IMR-90 (cell line): ENCODE data around the gene PCDH12.

Experiments
- MAZ ChIP-seq: IDR thresholded peaks from 2 replicates; pipeline ENCODE4 v1.6.1; 2012; ENCODE audit warnings: low read depth, mild to moderate bottlenecking, low read length, improper control_type of control experiment, moderate library complexity, borderline replicate concordance
- MXI1 ChIP-seq: IDR thresholded peaks from 2 replicates; pipeline ENCODE4 v1.6.1; 2012; ENCODE audit warnings: low read depth, mild to moderate bottlenecking, low read length, moderate library complexity, borderline replicate concordance
- NFE2L2 ChIP-seq: fragments of 150-350 bp; IDR thresholded peaks from 2 replicates; pipeline ENCODE4 v1.6.1; 2016; ENCODE audit warnings: low read depth, mild to moderate bottlenecking, low read length
- POLR2A ChIP-seq: IDR thresholded peaks from 2 replicates; pipeline ENCODE4 v1.6.1; 2012; ENCODE audit warnings: mild to moderate bottlenecking, low read depth, low read length
- RFX5 ChIP-seq: IDR thresholded peaks from 2 replicates; pipeline ENCODE4 v1.8.0; 2012; ENCODE audit warnings: low read depth, mild to moderate bottlenecking, low read length, moderate library complexity
- SMC3 ChIP-seq: fragments of 150-350 bp; IDR thresholded peaks from 2 replicates; pipeline ENCODE4 v1.6.1; 2016; ENCODE audit warnings: low read depth, mild to moderate bottlenecking, antibody characterized with exemption, low read length, moderate library complexity
- TF ChIP-seq, protein P1 (sequence below): fragments of 150-350 bp; IDR thresholded peaks from 2 replicates; pipeline ENCODE4 v1.6.1; 2016; ENCODE audit warnings: low read depth, mild to moderate bottlenecking, low read length, moderate library complexity, borderline replicate concordance
- TF ChIP-seq, protein P2 (sequence below): conservative IDR thresholded peaks from 2 replicates; pipeline ENCODE4 v1.5.1; 2012; ENCODE audit warnings: mild to moderate bottlenecking, low read depth, low read length, improper control_type of control experiment

DNA sequence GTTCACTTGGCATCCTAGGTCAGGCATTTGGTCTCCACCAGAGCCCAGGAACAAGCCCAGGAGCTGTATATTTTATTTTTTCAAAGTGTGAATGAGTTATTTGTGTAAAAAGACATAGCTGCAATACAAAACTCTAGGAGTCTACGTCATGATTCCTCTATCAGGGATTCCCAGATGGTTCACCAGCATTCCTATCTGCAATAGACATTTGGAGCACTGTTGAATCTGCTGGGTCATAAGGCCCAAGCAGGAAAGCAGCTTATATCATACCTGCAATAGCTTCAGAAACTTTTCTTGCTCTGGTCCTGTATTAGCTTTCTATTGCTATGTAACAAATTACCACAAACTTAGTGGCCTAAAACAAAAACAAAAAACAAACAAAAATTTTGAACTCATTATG lies 51.0 kb downstream of the PCDH12 start:
- TF ChIP-seq, protein P1, sequence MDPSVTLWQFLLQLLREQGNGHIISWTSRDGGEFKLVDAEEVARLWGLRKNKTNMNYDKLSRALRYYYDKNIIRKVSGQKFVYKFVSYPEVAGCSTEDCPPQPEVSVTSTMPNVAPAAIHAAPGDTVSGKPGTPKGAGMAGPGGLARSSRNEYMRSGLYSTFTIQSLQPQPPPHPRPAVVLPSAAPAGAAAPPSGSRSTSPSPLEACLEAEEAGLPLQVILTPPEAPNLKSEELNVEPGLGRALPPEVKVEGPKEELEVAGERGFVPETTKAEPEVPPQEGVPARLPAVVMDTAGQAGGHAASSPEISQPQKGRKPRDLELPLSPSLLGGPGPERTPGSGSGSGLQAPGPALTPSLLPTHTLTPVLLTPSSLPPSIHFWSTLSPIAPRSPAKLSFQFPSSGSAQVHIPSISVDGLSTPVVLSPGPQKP, result no peak
- TF ChIP-seq, protein P2, sequence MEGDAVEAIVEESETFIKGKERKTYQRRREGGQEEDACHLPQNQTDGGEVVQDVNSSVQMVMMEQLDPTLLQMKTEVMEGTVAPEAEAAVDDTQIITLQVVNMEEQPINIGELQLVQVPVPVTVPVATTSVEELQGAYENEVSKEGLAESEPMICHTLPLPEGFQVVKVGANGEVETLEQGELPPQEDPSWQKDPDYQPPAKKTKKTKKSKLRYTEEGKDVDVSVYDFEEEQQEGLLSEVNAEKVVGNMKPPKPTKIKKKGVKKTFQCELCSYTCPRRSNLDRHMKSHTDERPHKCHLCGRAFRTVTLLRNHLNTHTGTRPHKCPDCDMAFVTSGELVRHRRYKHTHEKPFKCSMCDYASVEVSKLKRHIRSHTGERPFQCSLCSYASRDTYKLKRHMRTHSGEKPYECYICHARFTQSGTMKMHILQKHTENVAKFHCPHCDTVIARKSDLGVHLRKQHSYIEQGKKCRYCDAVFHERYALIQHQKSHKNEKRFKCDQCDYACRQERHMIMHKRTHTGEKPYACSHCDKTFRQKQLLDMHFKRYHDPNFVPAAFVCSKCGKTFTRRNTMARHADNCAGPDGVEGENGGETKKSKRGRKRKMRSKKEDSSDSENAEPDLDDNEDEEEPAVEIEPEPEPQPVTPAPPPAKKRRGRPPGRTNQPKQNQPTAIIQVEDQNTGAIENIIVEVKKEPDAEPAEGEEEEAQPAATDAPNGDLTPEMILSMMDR, result no peak
- TF ChIP-seq SMC3 (no peak), POLR2A (no peak), MXI1 (no peak), RFX5 (no peak), MAZ (no peak), NFE2L2 (no peak)
